Choroid plexus epithelial cell (primary cell): ENCODE measurements around the gene ABI1.
A peak's percentile ranks its signal among the peaks of the same experiment; 100 is the strongest.

ENCODE experiments used
- DNase-seq: peaks from one replicate; pipeline ENCODE4 v3.0.0-alpha.2; 2010; ENCODE audit warnings: low read depth
- H3K4me3 ChIP-seq: 2 replicates; pipeline ENCODE4 v1.5.1; 2011; ENCODE audit warnings: low read depth, mild to moderate bottlenecking, control low read depth, low read length, moderate library complexity
- CTCF ChIP-seq: conservative IDR thresholded peaks from 2 replicates; pipeline ENCODE4 v1.5.1; 2011; ENCODE audit warnings: low read depth, mild to moderate bottlenecking, control low read depth, inconsistent platforms, low read length, moderate library complexity

ABI1 gene

GRCh38 chr10:26815500-26815899 lies 45.3 kb downstream of the ABI1 start:
- no peak for TF ChIP-seq CTCF
- no peak overlapping the region for H3K4me3 ChIP-seq
- no peak for DNase-seq

GRCh38 chr10:26810435-26811026 lies 50.2 kb downstream of the ABI1 start:
- TF ChIP-seq CTCF: no peak
- DNase-seq: no peak
- H3K4me3 ChIP-seq: no peak overlapping the region

GRCh38 chr10:26809973-26810372 lies 50.8 kb downstream of the ABI1 start:
- TF ChIP-seq CTCF: no peak
- H3K4me3 ChIP-seq: no peak overlapping the region
- DNase-seq: no peak

- no peak for TF ChIP-seq CTCF
- DNase-seq: no peak
- no peak overlapping the region for H3K4me3 ChIP-seq
Observed at GRCh38 chr10:26807532-26807931, 53.2 kb downstream of the ABI1 start.

- H3K4me3 ChIP-seq: no peak overlapping the region
- DNase-seq: no peak
- TF ChIP-seq CTCF: no peak
Observed at GRCh38 chr10:26806557-26806956, 54.2 kb downstream of the ABI1 start.

GRCh38 chr10:26805567-26806245 lies 55.1 kb downstream of the ABI1 start:
- TF ChIP-seq CTCF: no peak
- H3K4me3 ChIP-seq: no peak overlapping the region
- peak; percentile 53 for DNase-seq
